Measurements from ENCODE around the gene C8G.

DNA sequence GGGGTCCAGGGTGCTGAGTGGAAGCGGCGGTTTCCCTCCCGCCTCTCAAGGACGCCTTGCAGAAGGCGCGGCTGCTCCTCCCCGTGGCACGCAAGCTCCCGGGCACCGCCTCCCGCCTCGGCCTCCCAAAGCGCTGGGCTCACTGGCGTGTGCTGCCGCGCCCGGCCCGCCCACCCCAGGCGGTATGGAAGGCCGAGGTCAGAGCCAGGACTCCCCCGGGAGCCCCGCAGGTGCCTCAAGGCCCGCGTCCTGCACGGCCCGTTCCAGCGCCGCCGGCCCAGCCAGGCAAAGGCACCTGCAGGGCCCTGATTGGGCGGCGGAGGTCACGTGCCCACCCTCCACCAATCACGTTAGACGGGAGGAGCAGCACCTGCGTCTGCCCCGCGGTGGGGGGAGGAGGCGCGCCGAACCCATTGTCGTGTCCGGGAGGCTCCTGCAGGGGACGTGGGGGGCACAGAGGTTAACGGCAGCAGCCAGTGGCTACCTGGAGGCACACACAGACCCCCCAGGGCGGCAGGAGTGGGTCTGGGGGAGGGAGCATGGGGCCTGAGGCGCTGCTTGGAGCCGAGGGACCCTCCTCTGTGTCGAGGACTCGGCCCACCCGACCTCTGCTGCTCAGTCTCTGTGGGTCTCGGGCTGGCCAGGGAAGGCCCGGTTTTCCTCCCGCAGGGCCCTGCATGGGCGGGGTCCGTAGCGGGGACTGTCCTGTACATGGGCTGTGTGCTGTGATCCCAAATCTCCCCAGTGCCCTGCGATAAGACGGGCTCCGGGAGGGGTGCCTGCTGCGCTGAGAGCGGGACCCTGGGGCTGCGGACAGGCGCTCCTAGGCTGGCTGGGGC lies 5.0 kb downstream of the C8G start:
- TF ChIP-seq TAF1 (IDR thresholded peaks at IDR 0.05; ENCODE audit: borderline replicate concordance, low read depth, low read length) (no peak), POLR2A (IDR thresholded peaks at IDR 0.05; ENCODE audit: low read depth, low read length) (peak; percentile 77; the same call in 1 of the 2 replicates)
